Endothelial cell (in vitro differentiated cells): Measurements from ENCODE around the gene C19orf81. TPM values are rescaled to one million over a fixed set of nuclear protein-coding genes. Genes with fewer than 3 reads are reported as not detected.

Source experiments
- DNase-seq: peaks from one replicate; pipeline ENCODE4 v3.0.0; 2021; ENCODE audit warnings: low spot score
- H3K27ac Mint-ChIP-seq: one replicate; pipeline ENCODE4 v1.8.0; 2021; ENCODE audit warnings: mixed read lengths, inconsistent platforms; ENCODE audit not compliant: unreplicated experiment
- H3K27me3 Mint-ChIP-seq: one replicate; pipeline ENCODE4 v1.8.0; 2021; ENCODE audit warnings: mild to moderate bottlenecking, moderate library complexity, mixed read lengths, inconsistent platforms; ENCODE audit not compliant: unreplicated experiment
- H3K36me3 Mint-ChIP-seq: one replicate; pipeline ENCODE4 v1.8.0; 2021; ENCODE audit warnings: mild to moderate bottlenecking, low read depth, mixed read lengths, inconsistent platforms; ENCODE audit not compliant: unreplicated experiment
- H3K4me1 Mint-ChIP-seq: one replicate; pipeline ENCODE4 v1.8.0; 2021; ENCODE audit warnings: mild to moderate bottlenecking, mixed read lengths, inconsistent platforms; ENCODE audit not compliant: unreplicated experiment
- H3K4me3 Mint-ChIP-seq: one replicate; pipeline ENCODE4 v1.8.0; 2021; ENCODE audit warnings: mild to moderate bottlenecking, mixed read lengths, inconsistent platforms; ENCODE audit not compliant: unreplicated experiment
- H3K9me3 Mint-ChIP-seq: one replicate; pipeline ENCODE4 v1.8.0; 2021; ENCODE audit warnings: mixed read lengths, inconsistent platforms; ENCODE audit not compliant: unreplicated experiment
- total RNA-seq: library from RNA; stranded (reverse); fragmentation: NEBNext Ultra II Directional; extraction: Animal tissue kit (Norgen Biotek cat#: 25700); gene quantifications from one replicate; pipeline ENCODE4 v1.2.1, GENCODE V29; 2021; ENCODE audit not compliant: unreplicated experiment
- TF ChIP-seq, protein P1 (sequence below): fragments of 200-600 bp; sonication (generic); IDR thresholded peaks from one replicate; pipeline ENCODE4 v1.5.0; 2021; ENCODE audit warnings: antibody characterized with exemption; ENCODE audit not compliant: unreplicated experiment

Gene C19orf81
- total RNA-seq, 1 donor from 2014 or later: not detected

DNA sequence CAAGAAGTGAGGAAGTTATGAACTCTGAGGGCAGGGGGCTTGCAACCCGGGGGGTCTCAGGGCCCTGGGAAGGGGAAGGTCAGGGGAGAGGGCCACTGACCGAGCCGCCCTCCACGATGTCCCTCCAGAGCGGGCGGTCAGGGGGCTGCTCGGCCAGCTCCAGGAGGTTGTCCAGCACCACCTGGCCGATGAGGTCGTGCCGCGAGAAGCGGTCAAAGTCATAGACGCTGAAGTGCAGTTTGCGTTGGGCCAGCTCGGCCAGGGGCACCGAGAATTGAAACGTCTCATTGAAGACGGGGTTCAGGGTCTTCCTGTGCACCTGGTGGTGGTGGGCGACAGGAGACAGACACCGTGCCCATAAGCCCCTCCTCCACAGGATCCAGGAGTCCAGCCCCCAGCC is 20.1 kb upstream of the C19orf81 start:
- TF ChIP-seq, protein P1, sequence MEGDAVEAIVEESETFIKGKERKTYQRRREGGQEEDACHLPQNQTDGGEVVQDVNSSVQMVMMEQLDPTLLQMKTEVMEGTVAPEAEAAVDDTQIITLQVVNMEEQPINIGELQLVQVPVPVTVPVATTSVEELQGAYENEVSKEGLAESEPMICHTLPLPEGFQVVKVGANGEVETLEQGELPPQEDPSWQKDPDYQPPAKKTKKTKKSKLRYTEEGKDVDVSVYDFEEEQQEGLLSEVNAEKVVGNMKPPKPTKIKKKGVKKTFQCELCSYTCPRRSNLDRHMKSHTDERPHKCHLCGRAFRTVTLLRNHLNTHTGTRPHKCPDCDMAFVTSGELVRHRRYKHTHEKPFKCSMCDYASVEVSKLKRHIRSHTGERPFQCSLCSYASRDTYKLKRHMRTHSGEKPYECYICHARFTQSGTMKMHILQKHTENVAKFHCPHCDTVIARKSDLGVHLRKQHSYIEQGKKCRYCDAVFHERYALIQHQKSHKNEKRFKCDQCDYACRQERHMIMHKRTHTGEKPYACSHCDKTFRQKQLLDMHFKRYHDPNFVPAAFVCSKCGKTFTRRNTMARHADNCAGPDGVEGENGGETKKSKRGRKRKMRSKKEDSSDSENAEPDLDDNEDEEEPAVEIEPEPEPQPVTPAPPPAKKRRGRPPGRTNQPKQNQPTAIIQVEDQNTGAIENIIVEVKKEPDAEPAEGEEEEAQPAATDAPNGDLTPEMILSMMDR: no peak
- no peak for DNase-seq
- Mint-ChIP-seq H3K9me3 (peaks cover 51% of the 10 kb centered on the region), H3K4me1 (no peaks in the 10 kb centered on the region), H3K36me3 (peaks cover 26% of the 10 kb centered on the region), H3K27ac (no peak overlapping the region), H3K4me3 (no peak overlapping the region), H3K27me3 (peaks cover 16% of the 10 kb centered on the region)

DNA sequence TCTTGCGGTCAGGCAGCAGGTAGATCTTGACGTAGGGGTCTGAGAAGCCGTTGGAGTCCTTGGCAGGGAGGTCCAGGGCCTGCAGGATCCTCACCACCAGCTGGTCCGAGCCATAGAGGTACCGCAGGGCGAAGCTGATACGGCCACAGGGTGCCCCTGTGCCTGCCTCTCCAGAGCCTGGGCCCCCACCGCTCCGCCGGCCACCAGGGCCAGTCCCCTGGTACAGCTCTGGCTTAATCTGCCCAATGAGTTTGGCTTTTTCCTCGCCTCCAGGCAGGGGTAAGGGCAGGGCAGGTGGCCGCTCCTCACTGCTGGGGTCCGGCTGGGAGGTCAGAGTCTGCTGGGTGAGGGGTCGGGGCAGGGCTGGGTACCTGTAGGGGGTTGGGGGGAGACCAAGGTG is 19.4 kb upstream of the C19orf81 start:
- Mint-ChIP-seq H3K4me3 (no peak overlapping the region), H3K27ac (no peak overlapping the region)
- DNase-seq: no peak

DNA sequence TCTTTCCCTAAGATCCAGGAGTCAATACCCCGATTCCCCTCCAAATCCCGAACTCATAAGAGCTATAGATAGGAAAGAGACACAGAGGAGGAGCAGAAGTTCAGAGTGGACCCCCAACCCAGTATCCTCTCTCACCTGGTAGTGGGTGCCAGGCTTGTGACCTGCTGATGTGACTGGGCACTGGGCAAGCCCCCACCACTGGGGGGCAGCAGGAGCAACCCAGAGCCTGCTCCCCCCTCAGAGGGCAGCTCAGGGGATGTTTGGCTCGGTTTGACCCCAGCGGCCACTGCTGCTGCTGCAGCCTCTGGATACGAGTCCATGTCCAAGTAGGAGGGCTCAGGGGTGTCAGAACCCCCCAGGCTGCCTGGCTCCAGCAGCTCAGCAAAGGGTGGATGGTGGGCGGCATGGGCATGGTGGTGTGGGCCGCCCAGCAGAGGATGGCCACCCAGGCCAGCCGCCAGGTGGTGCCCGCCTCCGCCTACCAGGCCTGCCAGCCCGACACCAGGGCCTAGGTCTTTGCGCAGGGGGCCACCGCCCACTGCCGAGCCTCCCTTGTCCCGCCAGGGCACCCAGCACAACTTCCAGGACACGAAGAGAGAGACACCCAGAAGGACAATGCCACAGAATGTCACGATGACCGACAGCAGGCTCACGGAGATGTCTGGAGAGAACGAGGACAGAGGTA is 17.0 kb upstream of the C19orf81 start:
- Mint-ChIP-seq H3K27ac (no peak overlapping the region), H3K36me3 (peaks cover 22% of the 10 kb centered on the region), H3K4me1 (no peaks in the 10 kb centered on the region), H3K4me3 (no peak overlapping the region), H3K27me3 (peaks cover 12% of the 10 kb centered on the region), H3K9me3 (peaks cover 55% of the 10 kb centered on the region)
- no peak for DNase-seq
- TF ChIP-seq, protein P1: no peak

More for the DNA sequence above, 19.4 kb upstream of the C19orf81 start:
- H3K9me3 Mint-ChIP-seq: peaks cover 48% of the 10 kb centered on the region
- peaks cover 26% of the 10 kb centered on the region for H3K36me3 Mint-ChIP-seq
- H3K27me3 Mint-ChIP-seq: peaks cover 16% of the 10 kb centered on the region
- H3K4me1 Mint-ChIP-seq: no peaks in the 10 kb centered on the region
- TF ChIP-seq, protein P1: no peak

DNA sequence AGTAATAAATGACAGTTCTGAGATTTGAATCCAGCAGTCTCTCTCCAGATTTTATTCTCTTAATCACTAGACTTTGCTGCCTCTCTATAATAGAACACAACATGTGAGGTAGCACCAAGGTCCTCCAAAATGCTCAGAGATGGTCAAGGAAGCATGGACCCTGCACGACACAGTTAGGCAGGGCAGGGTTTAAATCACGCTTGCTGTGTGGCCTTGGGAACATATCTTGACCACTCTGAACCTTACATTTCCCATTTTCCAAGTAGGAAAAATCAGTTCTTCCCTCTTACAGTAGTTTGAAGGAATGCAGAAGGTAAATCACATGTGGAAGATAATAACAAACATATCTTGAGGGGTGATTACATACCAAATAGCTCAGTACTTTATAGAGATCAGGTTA is 15.9 kb upstream of the C19orf81 start:
- H3K4me1 Mint-ChIP-seq: no peaks in the 10 kb centered on the region
- no peak overlapping the region for H3K4me3 Mint-ChIP-seq
- TF ChIP-seq, protein P1: no peak
- peaks cover 53% of the 10 kb centered on the region for H3K9me3 Mint-ChIP-seq
- peaks cover 17% of the 10 kb centered on the region for H3K27me3 Mint-ChIP-seq
- no peak overlapping the region for H3K27ac Mint-ChIP-seq
- H3K36me3 Mint-ChIP-seq: peaks cover 20% of the 10 kb centered on the region
- no peak for DNase-seq

DNA sequence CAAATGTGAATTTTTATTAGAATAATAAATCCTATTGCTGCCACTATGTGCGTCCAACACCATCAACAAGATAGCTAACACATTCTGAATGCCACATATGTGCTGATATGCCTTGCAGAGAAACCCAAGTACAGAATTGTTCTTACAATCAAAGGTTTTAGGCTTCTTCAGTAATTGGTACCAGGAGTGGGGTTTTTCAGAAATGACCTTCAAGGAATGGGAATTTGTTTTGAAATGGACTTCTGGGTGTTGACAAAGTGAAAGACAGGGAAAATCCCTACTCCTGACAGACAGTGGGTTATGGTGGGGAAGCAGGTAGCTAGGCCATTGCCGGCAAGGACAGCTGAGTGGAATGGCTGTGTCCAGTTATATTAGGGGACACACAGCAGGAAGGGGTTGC is 15.3 kb upstream of the C19orf81 start:
- H3K27me3 Mint-ChIP-seq: peaks cover 17% of the 10 kb centered on the region
- H3K9me3 Mint-ChIP-seq: peaks cover 52% of the 10 kb centered on the region
- DNase-seq: no peak
- no peaks in the 10 kb centered on the region for H3K4me1 Mint-ChIP-seq
- no peak overlapping the region for H3K4me3 Mint-ChIP-seq
- H3K27ac Mint-ChIP-seq: no peak overlapping the region
- peaks cover 20% of the 10 kb centered on the region for H3K36me3 Mint-ChIP-seq
- TF ChIP-seq, protein P1: no peak
